Measurements from ENCODE around the gene MYH9. TPM values are rescaled to one million over a fixed set of nuclear protein-coding genes. Genes with fewer than 3 reads are reported as not detected.

MYH9 gene
- total and polyA plus RNA-seq, 2 experiments from 2014 or later: 58.4 to 233 TPM

- Histone ChIP-seq H3K4me1 (ENCODE audit: insufficient read depth) (peaks cover 30% of the 10 kb centered on the region; the same call in 1 of the 2 replicates), H3K4me3 (no peak overlapping the region), H2AFZ (peak overlapping the region; percentile 96; the same call in 1 of the 2 replicates), H3K27ac (ENCODE audit: low read depth) (no peak overlapping the region), H3K79me2 (replicated peaks; ENCODE audit: insufficient read depth) (no peaks in the 10 kb centered on the region), H4K20me1 (replicated peaks; ENCODE audit: insufficient read depth) (no peaks in the 10 kb centered on the region), H3K27me3 (ENCODE audit: insufficient read depth) (no peaks in the 10 kb centered on the region), H3F3A (replicated peaks; ENCODE audit: low read depth) (0 out of 2 replicates have a peak, but pooled peaks cover 8% of the 10 kb centered on the region), H3K9me2 (ENCODE audit: insufficient read depth) (no peaks in the 10 kb centered on the region), H3K36me3 (ENCODE audit: insufficient read depth) (no peaks in the 10 kb centered on the region), H3K4me2 (no peak overlapping the region)
- DNase-seq (ENCODE audit: low spot score): peak; percentile 55
- H3K9me3 Mint-ChIP-seq: no peaks in the 10 kb centered on the region
- peaks cover 20% of the 10 kb centered on the region for H3K27me3 Mint-ChIP-seq (ENCODE audit: insufficient read depth, low read depth, poor library complexity)
- peak; percentile 20; the same call in 2 of the 3 replicates for ATAC-seq
- H3K27ac Mint-ChIP-seq: no peak overlapping the region
- no peaks in the 10 kb centered on the region; the same call in 2 of the 3 replicates for H3K36me3 Mint-ChIP-seq (ENCODE audit: low read depth)
- TF ChIP-seq, protein P1, sequence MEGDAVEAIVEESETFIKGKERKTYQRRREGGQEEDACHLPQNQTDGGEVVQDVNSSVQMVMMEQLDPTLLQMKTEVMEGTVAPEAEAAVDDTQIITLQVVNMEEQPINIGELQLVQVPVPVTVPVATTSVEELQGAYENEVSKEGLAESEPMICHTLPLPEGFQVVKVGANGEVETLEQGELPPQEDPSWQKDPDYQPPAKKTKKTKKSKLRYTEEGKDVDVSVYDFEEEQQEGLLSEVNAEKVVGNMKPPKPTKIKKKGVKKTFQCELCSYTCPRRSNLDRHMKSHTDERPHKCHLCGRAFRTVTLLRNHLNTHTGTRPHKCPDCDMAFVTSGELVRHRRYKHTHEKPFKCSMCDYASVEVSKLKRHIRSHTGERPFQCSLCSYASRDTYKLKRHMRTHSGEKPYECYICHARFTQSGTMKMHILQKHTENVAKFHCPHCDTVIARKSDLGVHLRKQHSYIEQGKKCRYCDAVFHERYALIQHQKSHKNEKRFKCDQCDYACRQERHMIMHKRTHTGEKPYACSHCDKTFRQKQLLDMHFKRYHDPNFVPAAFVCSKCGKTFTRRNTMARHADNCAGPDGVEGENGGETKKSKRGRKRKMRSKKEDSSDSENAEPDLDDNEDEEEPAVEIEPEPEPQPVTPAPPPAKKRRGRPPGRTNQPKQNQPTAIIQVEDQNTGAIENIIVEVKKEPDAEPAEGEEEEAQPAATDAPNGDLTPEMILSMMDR (conservative IDR thresholded peaks at IDR 0.05; ENCODE audit: low read depth in 2 of 2): no peak
- TF ChIP-seq NANOG (IDR thresholded peaks at IDR 0.05; ENCODE audit: borderline replicate concordance) (no peak), ZNF114 (CRISPR knock-in tag; IDR thresholded peaks at IDR 0.05) (no peak), STAT1 (IDR thresholded peaks at IDR 0.05; ENCODE audit: unreplicated experiment) (no peak), POLR2AphosphoS5 (IDR thresholded peaks at IDR 0.05; ENCODE audit: low read depth) (no peak)
- H3K4me3 Mint-ChIP-seq: no peak overlapping the region; the same call in 2 of the 3 replicates
- peaks cover 33% of the 10 kb centered on the region for H3K4me1 Mint-ChIP-seq
Measured at GRCh38 chr22:36433318-36434231, 45.8 kb upstream of the MYH9 start.

GRCh38 chr22:36432592-36433317 is 45.0 kb upstream of the MYH9 start:
- Histone ChIP-seq H3K4me1 (ENCODE audit: insufficient read depth) (peaks cover 30% of the 10 kb centered on the region; the same call in 1 of the 2 replicates), H3K4me3 (no peak overlapping the region), H3K27me3 (ENCODE audit: insufficient read depth) (no peaks in the 10 kb centered on the region), H3F3A (replicated peaks; ENCODE audit: low read depth) (0 out of 2 replicates have a peak, but pooled peaks cover 8% of the 10 kb centered on the region), H3K27ac (ENCODE audit: low read depth) (peak overlapping the region; percentile 72; the same call in 1 of the 2 replicates), H3K36me3 (ENCODE audit: insufficient read depth) (no peaks in the 10 kb centered on the region), H4K20me1 (replicated peaks; ENCODE audit: insufficient read depth) (no peaks in the 10 kb centered on the region), H3K79me2 (replicated peaks; ENCODE audit: insufficient read depth) (no peaks in the 10 kb centered on the region), H2AFZ (peak overlapping the region; percentile 96), H3K4me2 (peak overlapping the region; percentile 57), H3K9me2 (ENCODE audit: insufficient read depth) (no peaks in the 10 kb centered on the region)
- ATAC-seq (peak; percentile 12), DNase-seq (ENCODE audit: low spot score) (peak; percentile 40)
- Mint-ChIP-seq H3K27ac (no peak overlapping the region; the same call in 1 of the 2 replicates), H3K4me1 (peaks cover 33% of the 10 kb centered on the region), H3K9me3 (no peaks in the 10 kb centered on the region), H3K36me3 (ENCODE audit: low read depth) (no peaks in the 10 kb centered on the region; the same call in 2 of the 3 replicates), H3K27me3 (ENCODE audit: insufficient read depth, low read depth, poor library complexity) (peaks cover 21% of the 10 kb centered on the region), H3K4me3 (no peak overlapping the region; the same call in 2 of the 3 replicates)
- TF ChIP-seq NANOG (IDR thresholded peaks at IDR 0.05; ENCODE audit: borderline replicate concordance) (no peak), STAT1 (IDR thresholded peaks at IDR 0.05; ENCODE audit: unreplicated experiment) (no peak), CREB1 (CRISPR knock-in tag; IDR thresholded peaks at IDR 0.05; ENCODE audit: low read depth) (no peak), EZH2phosphoT487 (IDR thresholded peaks at IDR 0.05; ENCODE audit: unreplicated experiment) (no peak), EZH2 (IDR thresholded peaks at IDR 0.05; ENCODE audit: low read depth, unreplicated experiment) (no peak), ZNF114 (CRISPR knock-in tag; IDR thresholded peaks at IDR 0.05) (no peak)
- TF ChIP-seq, protein P2, sequence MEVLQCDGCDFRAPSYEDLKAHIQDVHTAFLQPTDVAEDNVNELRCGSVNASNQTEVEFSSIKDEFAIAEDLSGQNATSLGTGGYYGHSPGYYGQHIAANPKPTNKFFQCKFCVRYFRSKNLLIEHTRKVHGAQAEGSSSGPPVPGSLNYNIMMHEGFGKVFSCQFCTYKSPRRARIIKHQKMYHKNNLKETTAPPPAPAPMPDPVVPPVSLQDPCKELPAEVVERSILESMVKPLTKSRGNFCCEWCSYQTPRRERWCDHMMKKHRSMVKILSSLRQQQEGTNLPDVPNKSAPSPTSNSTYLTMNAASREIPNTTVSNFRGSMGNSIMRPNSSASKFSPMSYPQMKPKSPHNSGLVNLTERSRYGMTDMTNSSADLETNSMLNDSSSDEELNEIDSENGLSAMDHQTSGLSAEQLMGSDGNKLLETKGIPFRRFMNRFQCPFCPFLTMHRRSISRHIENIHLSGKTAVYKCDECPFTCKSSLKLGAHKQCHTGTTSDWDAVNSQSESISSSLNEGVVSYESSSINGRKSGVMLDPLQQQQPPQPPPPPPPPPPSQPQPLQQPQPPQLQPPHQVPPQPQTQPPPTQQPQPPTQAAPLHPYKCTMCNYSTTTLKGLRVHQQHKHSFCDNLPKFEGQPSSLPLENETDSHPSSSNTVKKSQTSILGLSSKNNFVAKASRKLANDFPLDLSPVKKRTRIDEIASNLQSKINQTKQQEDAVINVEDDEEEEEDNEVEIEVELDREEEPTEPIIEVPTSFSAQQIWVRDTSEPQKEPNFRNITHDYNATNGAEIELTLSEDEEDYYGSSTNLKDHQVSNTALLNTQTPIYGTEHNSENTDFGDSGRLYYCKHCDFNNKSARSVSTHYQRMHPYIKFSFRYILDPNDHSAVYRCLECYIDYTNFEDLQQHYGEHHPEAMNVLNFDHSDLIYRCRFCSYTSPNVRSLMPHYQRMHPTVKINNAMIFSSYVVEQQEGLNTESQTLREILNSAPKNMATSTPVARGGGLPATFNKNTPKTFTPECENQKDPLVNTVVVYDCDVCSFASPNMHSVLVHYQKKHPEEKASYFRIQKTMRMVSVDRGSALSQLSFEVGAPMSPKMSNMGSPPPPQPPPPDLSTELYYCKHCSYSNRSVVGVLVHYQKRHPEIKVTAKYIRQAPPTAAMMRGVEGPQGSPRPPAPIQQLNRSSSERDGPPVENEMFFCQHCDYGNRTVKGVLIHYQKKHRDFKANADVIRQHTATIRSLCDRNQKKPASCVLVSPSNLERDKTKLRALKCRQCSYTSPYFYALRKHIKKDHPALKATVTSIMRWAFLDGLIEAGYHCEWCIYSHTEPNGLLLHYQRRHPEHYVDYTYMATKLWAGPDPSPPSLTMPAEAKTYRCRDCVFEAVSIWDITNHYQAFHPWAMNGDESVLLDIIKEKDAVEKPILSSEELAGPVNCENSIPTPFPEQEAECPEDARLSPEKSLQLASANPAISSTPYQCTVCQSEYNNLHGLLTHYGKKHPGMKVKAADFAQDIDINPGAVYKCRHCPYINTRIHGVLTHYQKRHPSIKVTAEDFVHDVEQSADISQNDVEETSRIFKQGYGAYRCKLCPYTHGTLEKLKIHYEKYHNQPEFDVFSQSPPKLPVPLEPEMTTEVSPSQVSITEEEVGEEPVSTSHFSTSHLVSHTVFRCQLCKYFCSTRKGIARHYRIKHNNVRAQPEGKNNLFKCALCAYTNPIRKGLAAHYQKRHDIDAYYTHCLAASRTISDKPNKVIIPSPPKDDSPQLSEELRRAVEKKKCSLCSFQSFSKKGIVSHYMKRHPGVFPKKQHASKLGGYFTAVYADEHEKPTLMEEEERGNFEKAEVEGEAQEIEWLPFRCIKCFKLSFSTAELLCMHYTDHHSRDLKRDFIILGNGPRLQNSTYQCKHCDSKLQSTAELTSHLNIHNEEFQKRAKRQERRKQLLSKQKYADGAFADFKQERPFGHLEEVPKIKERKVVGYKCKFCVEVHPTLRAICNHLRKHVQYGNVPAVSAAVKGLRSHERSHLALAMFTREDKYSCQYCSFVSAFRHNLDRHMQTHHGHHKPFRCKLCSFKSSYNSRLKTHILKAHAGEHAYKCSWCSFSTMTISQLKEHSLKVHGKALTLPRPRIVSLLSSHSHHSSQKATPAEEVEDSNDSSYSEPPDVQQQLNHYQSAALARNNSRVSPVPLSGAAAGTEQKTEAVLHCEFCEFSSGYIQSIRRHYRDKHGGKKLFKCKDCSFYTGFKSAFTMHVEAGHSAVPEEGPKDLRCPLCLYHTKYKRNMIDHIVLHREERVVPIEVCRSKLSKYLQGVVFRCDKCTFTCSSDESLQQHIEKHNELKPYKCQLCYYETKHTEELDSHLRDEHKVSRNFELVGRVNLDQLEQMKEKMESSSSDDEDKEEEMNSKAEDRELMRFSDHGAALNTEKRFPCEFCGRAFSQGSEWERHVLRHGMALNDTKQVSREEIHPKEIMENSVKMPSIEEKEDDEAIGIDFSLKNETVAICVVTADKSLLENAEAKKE (CRISPR knock-in tag; IDR thresholded peaks at IDR 0.05): no peak
